ENCODE results near the gene ABCB11. TPM values are rescaled to one million over a fixed set of nuclear protein-coding genes. Genes with fewer than 3 reads are reported as not detected.

ABCB11 gene
- total and polyA plus RNA-seq, 10 donors, result 0.03 to 0.32 (median 0.12) TPM; not detected in 3

- 67 to 79% (median 75%) methylated on average over 3 of the region's 3 CpGs for WGBS, 5 donors
- DNase-seq, result no peak
- TF ChIP-seq POLR2AphosphoS5 (IDR thresholded peaks at IDR 0.05) (no peak), POLR2A (IDR thresholded peaks at IDR 0.05) (no peak), CTCF (IDR thresholded peaks at IDR 0.05 in 8 of 11, conservative IDR thresholded peaks at IDR 0.05 in 3 of 11) (no peak)
- Histone ChIP-seq H3K9me3 (no peaks in the 10 kb centered on the region), H3K4me3 (no peak overlapping the region), H3K27me3 (replicated peaks in 1 of 7) (no peaks in the 10 kb centered on the region), H3K27ac (no peak overlapping the region), H3K4me1 (no peaks in the 10 kb centered on the region), H3K36me3 (no peaks in the 10 kb centered on the region)
- intact Hi-C loops (cut with DNase I; ENCODE audit: low total_unique reads), result no loop called here
These were observed 102.1 kb downstream of the ABCB11 start for GRCh38 chr2:168929031-168929430.

- WGBS, 5 donors, result 79 to 95% (median 92%) methylated on average over 3 of the region's 3 CpGs
- intact Hi-C loops (cut with DNase I; ENCODE audit: low total_unique reads), result no loop called here
- Histone ChIP-seq H3K9me3 (no peaks in the 10 kb centered on the region), H3K27ac (no peak overlapping the region), H3K4me1 (no peaks in the 10 kb centered on the region), H3K4me3 (no peak overlapping the region), H3K36me3 (no peaks in the 10 kb centered on the region), H3K27me3 (replicated peaks in 1 of 7) (no peaks in the 10 kb centered on the region)
- no peak for DNase-seq
- TF ChIP-seq POLR2AphosphoS5 (IDR thresholded peaks at IDR 0.05) (no peak), CTCF (IDR thresholded peaks at IDR 0.05 in 8 of 11, conservative IDR thresholded peaks at IDR 0.05 in 3 of 11) (no peak), POLR2A (IDR thresholded peaks at IDR 0.05) (no peak)
These were observed 102.9 kb downstream of the ABCB11 start for GRCh38 chr2:168928113-168928831.

GRCh38 chr2:168926621-168927386, 104.3 kb downstream of the ABCB11 start:
- no peaks in the 10 kb centered on the region for H3K4me1 ChIP-seq
- intact Hi-C loops (cut with DNase I; ENCODE audit: low total_unique reads), result no loop called here

More at GRCh38 chr2:168926621-168927386, 104.3 kb downstream of the ABCB11 start:
- Histone ChIP-seq H3K27ac (no peak overlapping the region), H3K27me3 (replicated peaks in 1 of 7) (peaks cover 0 to 5% (median 0%) of the 10 kb centered on the region in 7 donors), H3K9me3 (no peaks in the 10 kb centered on the region), H3K4me3 (no peak overlapping the region), H3K36me3 (no peaks in the 10 kb centered on the region)
- TF ChIP-seq POLR2AphosphoS5 (IDR thresholded peaks at IDR 0.05) (no peak), CTCF (IDR thresholded peaks at IDR 0.05 in 8 of 11, conservative IDR thresholded peaks at IDR 0.05 in 3 of 11) (no peak), POLR2A (IDR thresholded peaks at IDR 0.05) (no peak)
- 72 to 87% (median 74%) methylated on average over 3 of the region's 3 CpGs for WGBS, 5 donors
- DNase-seq, result no peak

All from spleen (tissue), 11 donors.